OCI-LY1 (cell line): ENCODE results near the gene ZNF26.

ENCODE experiments used
- H2AFZ ChIP-seq: fragments of 200-600 bp; sonication (generic), shearing (Covaris generic); 2 replicates; pipeline ENCODE4 v1.6.0; 2014; ENCODE audit warnings: antibody characterized with exemption, mild to moderate bottlenecking, low read length
- H3F3A ChIP-seq: fragments of 200-600 bp; sonication (generic), shearing (Covaris generic); 2 replicates; pipeline ENCODE4 v1.6.0; 2014; ENCODE audit warnings: mild to moderate bottlenecking, antibody characterized with exemption, low read length, moderate library complexity; ENCODE audit not compliant: insufficient read depth
- H3K27ac ChIP-seq: fragments of 200-600 bp; sonication (generic); 2 replicates; pipeline ENCODE4 v1.5.1; 2014; ENCODE audit warnings: low read length, mixed run types, mild to moderate bottlenecking, low read depth; ENCODE audit not compliant: poor library complexity, severe bottlenecking
- H3K27me3 ChIP-seq: fragments of 200-600 bp; sonication (generic); 2 replicates; pipeline ENCODE4 v1.6.0; 2014; ENCODE audit warnings: antibody characterized with exemption, mild to moderate bottlenecking, low read length, moderate library complexity; ENCODE audit not compliant: insufficient read depth
- H3K36me3 ChIP-seq: fragments of 200-600 bp; sonication (generic); 2 replicates; pipeline ENCODE4 v1.6.1; 2014; ENCODE audit warnings: mild to moderate bottlenecking, antibody characterized with exemption, low read length, moderate library complexity, mixed read lengths; ENCODE audit not compliant: insufficient read depth
- H3K4me1 ChIP-seq: fragments of 200-600 bp; sonication (generic); 2 replicates; pipeline ENCODE4 v1.5.1; 2014; ENCODE audit warnings: mild to moderate bottlenecking, low read length, moderate library complexity; ENCODE audit not compliant: insufficient read depth, severe bottlenecking
- H3K4me2 ChIP-seq: fragments of 200-600 bp; sonication (generic), shearing (Covaris generic); 2 replicates; pipeline ENCODE4 v1.6.1; 2014; ENCODE audit warnings: low read length
- H3K4me3 ChIP-seq: fragments of 200-600 bp; sonication (generic); 2 replicates; pipeline ENCODE4 v1.5.1; 2014; ENCODE audit warnings: low read length, low read depth, mild to moderate bottlenecking, mixed read lengths; ENCODE audit not compliant: poor library complexity, severe bottlenecking
- H3K79me2 ChIP-seq: fragments of 200-600 bp; shearing (Covaris generic); 2 replicates; pipeline ENCODE4 v1.6.1; 2016; ENCODE audit warnings: mixed run types, low read length, mixed read lengths; ENCODE audit not compliant: insufficient read depth
- H3K9ac ChIP-seq: fragments of 200-600 bp; sonication (generic), shearing (Covaris generic); 2 replicates; pipeline ENCODE4 v1.6.1; 2014; ENCODE audit warnings: mild to moderate bottlenecking, low read length, mixed read lengths
- H3K9me2 ChIP-seq: fragments of 200-600 bp; sonication (generic), shearing (Covaris generic); 2 replicates; pipeline ENCODE4 v1.6.1; 2014; ENCODE audit warnings: low read depth, mild to moderate bottlenecking, low read length, mixed read lengths
- H3K9me3 ChIP-seq: fragments of 200-600 bp; shearing (Covaris generic); 2 replicates; pipeline ENCODE4 v1.6.1; 2014; ENCODE audit warnings: low read length, mixed read lengths
- H4K20me1 ChIP-seq: fragments of 200-600 bp; sonication (generic), shearing (Covaris generic); 2 replicates; pipeline ENCODE4 v1.6.0; 2016; ENCODE audit warnings: mild to moderate bottlenecking, low read length; ENCODE audit not compliant: insufficient read depth
- CTCF ChIP-seq: fragments of 200-600 bp; sonication (generic), shearing (Covaris generic); IDR thresholded peaks from 2 replicates; pipeline ENCODE4 v1.5.1; 2017; ENCODE audit warnings: mild to moderate bottlenecking, antibody characterized with exemption, low read length, moderate library complexity, mixed read lengths
- EZH2 ChIP-seq: fragments of 200-600 bp; sonication (generic), shearing (Covaris generic); IDR thresholded peaks from 2 replicates; pipeline ENCODE4 v1.8.0; 2017; ENCODE audit warnings: borderline replicate concordance, mixed run types, mild to moderate bottlenecking, antibody characterized with exemption, low read length, moderate library complexity, mixed read lengths

ZNF26 gene

DNA sequence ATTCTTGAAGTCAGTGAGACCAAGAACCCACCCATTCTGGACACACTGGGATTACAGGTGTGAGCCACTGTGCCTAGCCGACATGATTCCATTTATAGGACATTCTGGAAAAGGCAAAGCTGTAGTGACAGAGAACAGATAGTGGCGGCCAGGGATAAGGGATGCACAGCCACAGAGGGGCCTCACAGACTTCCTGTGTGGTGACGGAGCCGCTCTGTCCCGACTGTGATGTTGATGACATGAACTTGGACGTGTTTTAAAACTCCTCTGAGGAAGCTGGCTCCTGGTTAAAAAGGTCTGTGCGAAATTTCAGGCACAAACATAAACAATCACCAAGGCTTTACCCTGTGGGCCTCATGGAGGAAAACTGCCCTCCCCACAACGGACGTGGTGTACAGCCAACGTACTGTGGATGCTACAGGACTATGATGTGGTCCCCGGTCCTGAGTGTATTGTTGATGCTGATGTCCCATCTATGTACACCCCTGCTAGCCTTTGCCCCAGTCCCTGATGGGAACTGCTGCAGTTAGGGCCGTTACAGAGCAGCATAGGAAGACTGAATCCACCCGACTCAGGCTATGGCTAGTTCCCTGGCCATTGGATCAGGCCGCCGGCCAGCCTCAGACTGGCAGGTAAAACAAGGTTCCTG is 46.0 kb upstream of the ZNF26 start:
- Histone ChIP-seq H3K79me2 (no peaks in the 10 kb centered on the region), H4K20me1 (no peaks in the 10 kb centered on the region), H3K36me3 (peaks cover 43% of the 10 kb centered on the region), H2AFZ (no peak overlapping the region), H3K27ac (no peak overlapping the region), H3F3A (no peaks in the 10 kb centered on the region), H3K4me2 (no peak overlapping the region), H3K9me3 (peaks cover 21% of the 10 kb centered on the region), H3K4me1 (no peaks in the 10 kb centered on the region), H3K9ac (no peak overlapping the region), H3K9me2 (no peaks in the 10 kb centered on the region), H3K27me3 (no peaks in the 10 kb centered on the region), H3K4me3 (no peak overlapping the region)
- no peak for TF ChIP-seq CTCF
- TF ChIP-seq EZH2 = no peak

- Histone ChIP-seq H3K9ac (no peak overlapping the region), H3K9me3 (peaks cover 25% of the 10 kb centered on the region), H3K4me1 (no peaks in the 10 kb centered on the region), H3K36me3 (peaks cover 55% of the 10 kb centered on the region), H3F3A (no peaks in the 10 kb centered on the region), H3K4me2 (no peak overlapping the region), H3K9me2 (no peaks in the 10 kb centered on the region), H3K4me3 (no peak overlapping the region), H3K27ac (no peak overlapping the region), H3K79me2 (no peaks in the 10 kb centered on the region), H2AFZ (no peak overlapping the region), H4K20me1 (no peaks in the 10 kb centered on the region), H3K27me3 (no peaks in the 10 kb centered on the region)
- TF ChIP-seq EZH2 = no peak
- TF ChIP-seq CTCF = no peak
These were observed 44.7 kb upstream of the ZNF26 start for GRCh38 chr12:132941336-132941954.

GRCh38 chr12:132942611-132943010 is 43.6 kb upstream of the ZNF26 start:
- Histone ChIP-seq H3K36me3 (peaks cover 62% of the 10 kb centered on the region), H3K4me3 (no peak overlapping the region), H3K27ac (no peak overlapping the region), H4K20me1 (no peaks in the 10 kb centered on the region), H3K27me3 (no peaks in the 10 kb centered on the region), H2AFZ (no peak overlapping the region), H3K9me3 (peaks cover 25% of the 10 kb centered on the region), H3K4me2 (no peak overlapping the region), H3K9me2 (no peaks in the 10 kb centered on the region), H3K9ac (no peak overlapping the region), H3K4me1 (no peaks in the 10 kb centered on the region), H3F3A (no peaks in the 10 kb centered on the region), H3K79me2 (no peaks in the 10 kb centered on the region)
- no peak for TF ChIP-seq CTCF
- TF ChIP-seq EZH2 = no peak
